IPS-18a (cell line): ENCODE data around the gene MRPL54.
"Not testable (repeated sequence)": the region's sequence is repeated elsewhere in the genome, so short reads cannot be mapped to it uniquely, and the experiment has no call there.

Experiments
- H3K27ac ChIP-seq: one replicate; pipeline ENCODE4 v1.5.1; 2013; ENCODE audit warnings: low read length
- H3K27me3 ChIP-seq: one replicate; pipeline ENCODE4 v1.6.1; 2013; ENCODE audit warnings: mild to moderate bottlenecking, low read length; ENCODE audit not compliant: control insufficient read depth, insufficient read depth
- H3K36me3 ChIP-seq: one replicate; pipeline ENCODE4 v1.6.1; 2013; ENCODE audit warnings: low read depth, low read length; ENCODE audit not compliant: control insufficient read depth
- H3K4me1 ChIP-seq: one replicate; pipeline ENCODE4 v1.6.1; 2013; ENCODE audit warnings: low read depth, low read length; ENCODE audit not compliant: control insufficient read depth
- H3K4me3 ChIP-seq: one replicate; pipeline ENCODE4 v1.5.1; 2013; ENCODE audit warnings: low read length
- H3K9ac ChIP-seq: one replicate; pipeline ENCODE4 v1.6.1; 2013; ENCODE audit warnings: mild to moderate bottlenecking, low read length, moderate library complexity
- H3K9me3 ChIP-seq: one replicate; pipeline ENCODE4 v1.6.1; 2013; ENCODE audit warnings: low read depth, low read length; ENCODE audit not compliant: control insufficient read depth

Gene MRPL54

GRCh38 chr19:3807574-3808354 lies 45.3 kb downstream of the MRPL54 start:
- H3K27ac ChIP-seq: no peak overlapping the region
- peaks cover 4% of the 10 kb centered on the region for H3K27me3 ChIP-seq
- H3K4me1 ChIP-seq: no peaks in the 10 kb centered on the region

GRCh38 chr19:3808420-3809143 lies 46.1 kb downstream of the MRPL54 start:
- H3K4me1 ChIP-seq: no peaks in the 10 kb centered on the region
- H3K9ac ChIP-seq: no peak overlapping the region
- no peaks in the 10 kb centered on the region for H3K27me3 ChIP-seq
- no peak overlapping the region for H3K27ac ChIP-seq
- no peak overlapping the region for H3K4me3 ChIP-seq
- H3K9me3 ChIP-seq: no peaks in the 10 kb centered on the region
- H3K36me3 ChIP-seq: no peaks in the 10 kb centered on the region

More at GRCh38 chr19:3807574-3808354, 45.3 kb downstream of the MRPL54 start:
- no peaks in the 10 kb centered on the region for H3K9me3 ChIP-seq
- H3K4me3 ChIP-seq: no peak overlapping the region
- no peak overlapping the region for H3K9ac ChIP-seq
- H3K36me3 ChIP-seq: no peaks in the 10 kb centered on the region

GRCh38 chr19:3809881-3810707 lies 47.6 kb downstream of the MRPL54 start:
- Histone ChIP-seq H3K4me1 (no peaks in the 10 kb centered on the region), H3K9me3 (no peaks in the 10 kb centered on the region), H3K27ac (no peak overlapping the region), H3K36me3 (no peaks in the 10 kb centered on the region), H3K9ac (no peak overlapping the region), H3K4me3 (no peak overlapping the region), H3K27me3 (no peaks in the 10 kb centered on the region)

GRCh38 chr19:3810708-3811355 lies 48.4 kb downstream of the MRPL54 start:
- Histone ChIP-seq H3K27ac (no peak overlapping the region), H3K36me3 (no peaks in the 10 kb centered on the region), H3K4me1 (no peaks in the 10 kb centered on the region), H3K4me3 (no peak overlapping the region), H3K27me3 (no peaks in the 10 kb centered on the region), H3K9ac (no peak overlapping the region), H3K9me3 (no peaks in the 10 kb centered on the region)

GRCh38 chr19:3813473-3814392 lies 51.3 kb downstream of the MRPL54 start:
- no peaks in the 10 kb centered on the region for H3K27me3 ChIP-seq
- no peak overlapping the region for H3K9ac ChIP-seq

GRCh38 chr19:3814648-3815047 lies 52.2 kb downstream of the MRPL54 start:
- no peak overlapping the region for H3K9ac ChIP-seq
- no peaks in the 10 kb centered on the region for H3K4me1 ChIP-seq
- H3K27ac ChIP-seq: no peak overlapping the region

More at GRCh38 chr19:3813473-3814392, 51.3 kb downstream of the MRPL54 start:
- H3K9me3 ChIP-seq: no peaks in the 10 kb centered on the region
- no peaks in the 10 kb centered on the region for H3K36me3 ChIP-seq
- H3K4me1 ChIP-seq: no peaks in the 10 kb centered on the region
- no peak overlapping the region for H3K27ac ChIP-seq
- no peak overlapping the region for H3K4me3 ChIP-seq

GRCh38 chr19:3816148-3816547 lies 53.7 kb downstream of the MRPL54 start:
- not testable (repeated sequence) for H3K4me3 ChIP-seq, H3K27ac ChIP-seq, H3K9ac ChIP-seq, H3K36me3 ChIP-seq, H3K4me1 ChIP-seq, H3K9me3 ChIP-seq, H3K27me3 ChIP-seq

More at GRCh38 chr19:3814648-3815047, 52.2 kb downstream of the MRPL54 start:
- no peaks in the 10 kb centered on the region for H3K36me3 ChIP-seq
- H3K4me3 ChIP-seq: no peak overlapping the region
- H3K27me3 ChIP-seq: no peaks in the 10 kb centered on the region
- H3K9me3 ChIP-seq: no peaks in the 10 kb centered on the region

GRCh38 chr19:3816566-3817218 lies 54.2 kb downstream of the MRPL54 start:
- H3K4me1 ChIP-seq: no peaks in the 10 kb centered on the region
- no peaks in the 10 kb centered on the region for H3K27me3 ChIP-seq
- H3K9me3 ChIP-seq: no peaks in the 10 kb centered on the region
- no peak overlapping the region for H3K27ac ChIP-seq
- H3K9ac ChIP-seq: no peak overlapping the region
- no peak overlapping the region for H3K4me3 ChIP-seq
- H3K36me3 ChIP-seq: no peaks in the 10 kb centered on the region
